C4-2B (cell line): ENCODE results near the gene SLC31A1.

Source experiments
- CTCF ChIP-seq: fragments of 450-650 bp; conservative IDR thresholded peaks from 2 replicates; pipeline ENCODE4 v1.5.1; 2017; ENCODE audit warnings: mild to moderate bottlenecking
- ZFX ChIP-seq: fragments of 450-650 bp; IDR thresholded peaks from 2 replicates; pipeline ENCODE4 v1.6.1; 2017

DNA sequence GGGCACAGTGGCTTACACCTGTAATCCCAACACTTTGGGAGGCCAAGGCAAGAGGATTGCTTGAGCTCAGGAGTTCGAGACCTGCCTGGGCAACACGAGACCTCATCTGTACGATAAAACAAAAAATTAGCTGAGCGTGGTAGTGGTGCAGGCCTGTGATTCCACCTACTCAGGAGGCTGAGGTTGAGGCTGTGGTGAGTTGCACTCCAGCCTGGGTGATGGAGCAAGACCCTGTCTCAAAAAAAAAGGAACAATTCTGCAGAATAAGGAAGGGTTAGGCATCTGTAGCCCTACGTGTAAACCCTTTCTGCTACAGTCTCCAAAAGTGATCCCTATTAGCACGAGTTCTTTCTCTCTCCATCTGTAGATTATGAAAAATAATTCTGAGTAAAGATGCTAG is 34.1 kb downstream of the SLC31A1 start:
- TF ChIP-seq CTCF (no peak), ZFX (no peak)
